ENCODE results near the gene HNRNPU.

The HNRNPU gene

GRCh38 chr1:244864253-244865027, at the start of gene HNRNPU:
Gene HNRNPU (minus strand): TSS chr1:244864543. CDS start chr1:244864307, 236 bp downstream.
- peak; percentile 96 for DNase-seq (ENCODE audit: low spot score)

- DNase-seq (ENCODE audit: low spot score), result no peak
Observed at GRCh38 chr1:244913806-244914205, 49.5 kb upstream of the HNRNPU start.

DNA sequence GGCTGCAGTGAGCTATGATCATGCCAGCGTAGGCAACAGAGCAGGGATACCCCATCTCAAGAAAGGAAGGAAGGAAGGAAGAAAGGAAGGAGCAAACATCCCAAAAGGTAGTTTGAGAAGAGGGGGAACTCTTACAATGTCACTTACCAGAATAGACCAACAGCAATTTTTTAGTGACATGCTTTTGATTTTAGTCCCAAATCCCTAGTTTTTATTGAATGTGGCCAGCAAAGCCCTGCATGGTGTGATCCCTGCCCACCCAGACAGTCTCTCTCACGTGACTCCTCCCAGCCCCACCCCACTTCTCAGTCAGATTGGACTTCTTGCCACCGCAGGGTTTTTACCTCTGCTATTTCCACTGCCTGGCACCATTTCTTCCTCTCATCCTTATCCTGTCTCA, 39.8 kb upstream of the HNRNPU start:
- DNase-seq (ENCODE audit: low spot score), result no peak

GRCh38 chr1:244901400-244902015, 37.2 kb upstream of the HNRNPU start:
- no peak for DNase-seq (ENCODE audit: low spot score)

- DNase-seq (ENCODE audit: low spot score), result no peak
Observed at GRCh38 chr1:244897476-244898254, 33.3 kb upstream of the HNRNPU start.

DNA sequence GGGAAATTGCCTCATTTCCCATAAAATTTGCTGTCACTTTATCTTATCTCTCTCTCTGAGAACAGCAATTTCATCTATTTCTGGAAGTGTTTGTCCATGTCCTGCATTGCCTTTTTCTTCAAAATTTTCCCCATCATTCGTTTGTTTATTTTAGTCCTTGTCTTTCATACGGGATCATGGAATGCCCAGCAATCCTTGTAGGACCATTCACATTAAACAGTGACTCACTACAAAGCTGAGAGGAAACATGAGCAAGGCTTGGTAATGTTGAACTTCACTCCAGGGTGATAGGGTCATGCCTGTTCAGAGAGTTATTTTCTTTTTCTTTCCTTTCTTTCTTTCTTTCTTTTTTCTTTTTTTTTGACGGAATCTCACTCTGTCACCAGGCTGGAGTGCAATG, 32.2 kb upstream of the HNRNPU start:
- no peak for DNase-seq (ENCODE audit: low spot score)

GRCh38 chr1:244893836-244894235, 29.5 kb upstream of the HNRNPU start:
- DNase-seq (ENCODE audit: low spot score), result no peak

- no peak for DNase-seq (ENCODE audit: low spot score)
Observed at GRCh38 chr1:244887281-244887680, 22.9 kb upstream of the HNRNPU start.

GRCh38 chr1:244881552-244882280, 17.4 kb upstream of the HNRNPU start:
- DNase-seq (ENCODE audit: low spot score), result no peak

- no peak for DNase-seq (ENCODE audit: low spot score)
Observed at GRCh38 chr1:244878681-244879080, 14.3 kb upstream of the HNRNPU start.

DNA sequence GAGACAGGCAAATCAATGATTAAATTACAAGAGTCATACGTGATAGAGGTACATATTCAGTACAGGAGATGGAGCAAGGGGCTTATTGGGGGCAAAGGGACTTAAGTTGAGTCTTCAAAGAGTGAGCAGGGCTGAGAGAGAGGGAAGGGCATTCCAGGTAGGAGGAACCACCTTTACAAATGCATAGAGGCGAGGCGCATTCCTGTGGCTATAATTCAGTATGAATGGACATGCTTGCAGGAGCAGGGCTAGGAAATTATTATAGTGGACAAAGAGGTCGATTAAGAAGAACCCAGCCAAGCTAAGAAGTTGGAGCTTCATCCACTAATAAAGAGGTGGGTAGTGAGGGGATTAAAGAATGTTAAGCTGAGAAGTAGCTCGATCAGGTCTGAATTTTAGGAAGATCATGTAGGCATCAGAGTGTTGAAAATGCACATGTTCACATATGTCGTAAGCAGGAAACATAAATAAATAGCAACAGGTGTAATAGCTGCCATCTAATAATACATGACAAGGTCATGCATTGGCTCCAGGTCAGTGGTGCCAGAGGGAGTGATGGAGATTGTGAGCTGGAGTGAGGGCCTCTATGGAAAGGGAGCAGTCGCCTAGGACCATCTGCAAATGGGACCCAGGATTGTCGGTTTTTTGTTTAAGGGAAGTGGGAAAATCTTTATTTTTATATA, 12.0 kb upstream of the HNRNPU start:
- DNase-seq (ENCODE audit: low spot score), result peak; percentile 48

- no peak for DNase-seq (ENCODE audit: low spot score)
Observed at GRCh38 chr1:244874974-244875579, 10.7 kb upstream of the HNRNPU start.

GRCh38 chr1:244869950-244870349, 5.6 kb upstream of the HNRNPU start:
- no peak for DNase-seq (ENCODE audit: low spot score)

- no peak for DNase-seq (ENCODE audit: low spot score)
Observed at GRCh38 chr1:244869364-244869827, 5.1 kb upstream of the HNRNPU start.

DNA sequence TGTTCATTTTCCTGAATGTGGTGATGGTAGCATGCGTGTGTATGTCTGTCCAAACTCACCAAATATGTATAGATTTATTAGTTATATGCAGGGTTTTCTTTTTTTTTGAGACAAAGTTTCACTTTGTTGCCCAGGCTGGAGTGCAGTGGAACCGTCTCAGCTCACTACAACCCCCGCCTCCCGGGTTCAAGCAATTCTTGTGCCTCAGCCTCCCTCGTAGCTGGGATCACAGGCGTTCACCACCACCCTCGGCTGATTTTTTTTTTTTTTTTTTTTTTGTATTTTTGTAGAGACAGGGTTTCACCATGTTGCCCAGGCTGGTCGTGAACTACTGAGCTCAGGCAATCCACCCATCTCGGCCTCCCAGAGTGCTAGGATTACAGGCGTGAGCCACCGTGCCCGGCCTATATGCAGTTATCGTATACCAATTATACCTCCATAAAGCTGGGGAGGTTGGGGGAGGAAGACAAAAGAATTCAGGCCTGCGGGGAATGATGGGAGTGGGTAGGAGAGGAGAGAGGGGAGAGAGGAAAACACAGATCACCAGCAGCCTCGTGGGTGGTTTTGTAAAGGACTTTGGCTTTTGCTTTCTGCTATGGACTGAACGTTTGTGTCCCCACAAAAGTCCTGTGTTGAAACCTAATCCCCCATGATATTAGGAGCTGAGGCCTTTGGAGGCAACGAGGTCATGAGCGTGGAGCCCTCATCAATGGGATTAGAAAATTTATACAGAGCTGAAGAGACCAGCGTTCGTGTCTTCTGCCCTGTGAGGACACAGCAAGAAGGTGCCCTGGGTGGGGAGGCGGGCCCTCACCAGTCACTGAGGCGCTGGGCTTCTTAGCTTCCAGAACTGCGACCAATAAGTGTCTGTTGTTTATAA, 4.4 kb upstream of the HNRNPU start:
- DNase-seq (ENCODE audit: low spot score), result no peak

- DNase-seq (ENCODE audit: low spot score), result no peak
Observed at GRCh38 chr1:244866355-244866754, 2.0 kb upstream of the HNRNPU start.

DNA sequence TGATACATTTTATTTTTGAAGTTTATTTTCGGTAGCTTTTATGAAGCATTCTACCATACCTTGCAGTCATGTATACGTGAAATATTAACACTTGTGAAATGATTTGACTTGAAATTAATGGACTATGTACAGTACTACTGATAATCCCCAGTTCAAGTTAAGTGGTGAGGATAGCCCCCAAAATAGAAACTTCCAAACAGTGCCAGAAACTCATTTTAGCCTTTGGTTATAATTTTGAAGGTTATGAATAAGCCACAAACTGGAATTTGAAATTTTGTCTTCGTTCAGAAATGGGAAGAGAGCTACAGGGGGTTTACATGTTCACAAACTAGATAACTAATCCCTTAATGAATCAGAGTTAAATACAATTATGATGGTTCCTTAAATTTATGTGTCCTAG, 1.5 kb upstream of the HNRNPU start:
- no peak for DNase-seq (ENCODE audit: low spot score)

- peak; percentile 46 for DNase-seq (ENCODE audit: low spot score)
Observed at GRCh38 chr1:244865028-244865371, 657 bp upstream of the HNRNPU start.

GRCh38 chr1:244863491-244864252, 671 bp downstream of the HNRNPU start:
- no peak for DNase-seq (ENCODE audit: low spot score)

All from SW480 (cell line).